Measurements from ENCODE around the gene GIMAP8. TPM values are rescaled to one million over a fixed set of nuclear protein-coding genes. Genes with fewer than 3 reads are reported as not detected.

Gene GIMAP8
- total RNA-seq, 1 donor from 2014 or later, result under 0.01 TPM

GRCh38 chr7:150511048-150511447, 60.6 kb downstream of the GIMAP8 start:
- no peak for FAIRE-seq
- Histone ChIP-seq H3K4me3 (ENCODE audit: low read depth, low read length) (no peak overlapping the region), H3K27me3 (ENCODE audit: control insufficient read depth, insufficient read depth, low read length) (no peaks in the 10 kb centered on the region), H3K36me3 (ENCODE audit: control insufficient read depth, insufficient read depth, low read length) (no peaks in the 10 kb centered on the region)
- no peak for TF ChIP-seq CTCF (IDR thresholded peaks at IDR 0.05; ENCODE audit: insufficient read depth, low read length, severe bottlenecking)
- DNase-seq (ENCODE audit: low read depth), result no peak

- FAIRE-seq (no peak), DNase-seq (ENCODE audit: low read depth) (no peak)
- Histone ChIP-seq H3K27me3 (ENCODE audit: control insufficient read depth, insufficient read depth, low read length) (no peaks in the 10 kb centered on the region), H3K36me3 (ENCODE audit: control insufficient read depth, insufficient read depth, low read length) (no peaks in the 10 kb centered on the region), H3K4me3 (ENCODE audit: low read depth, low read length) (no peak overlapping the region)
- TF ChIP-seq CTCF (IDR thresholded peaks at IDR 0.05; ENCODE audit: insufficient read depth, low read length, severe bottlenecking), result no peak
Measured at GRCh38 chr7:150513758-150514157, 63.3 kb downstream of the GIMAP8 start.

- Histone ChIP-seq H3K4me3 (ENCODE audit: low read depth, low read length) (no peak within 1 kb of the TSS), H3K36me3 (ENCODE audit: control insufficient read depth, insufficient read depth, low read length) (no peaks in the 10 kb centered on the region), H3K27me3 (ENCODE audit: control insufficient read depth, insufficient read depth, low read length) (no peaks in the 10 kb centered on the region)
- DNase-seq (ENCODE audit: low read depth) (no peak), FAIRE-seq (no peak)
- TF ChIP-seq CTCF (IDR thresholded peaks at IDR 0.05; ENCODE audit: insufficient read depth, low read length, severe bottlenecking), result no peak
Measured at GRCh38 chr7:150514748-150515222, 64.4 kb downstream of the GIMAP8 start, which contains the start of gene GIMAP7. GIMAP7 (plus strand) TSS chr7:150514872; CDS start chr7:150519975, 5,103 bp downstream.

GRCh38 chr7:150515248-150516147, 65.1 kb downstream of the GIMAP8 start:
- Histone ChIP-seq H3K36me3 (ENCODE audit: control insufficient read depth, insufficient read depth, low read length) (no peaks in the 10 kb centered on the region), H3K4me3 (ENCODE audit: low read depth, low read length) (no peak overlapping the region), H3K27me3 (ENCODE audit: control insufficient read depth, insufficient read depth, low read length) (no peaks in the 10 kb centered on the region)
- TF ChIP-seq CTCF (IDR thresholded peaks at IDR 0.05; ENCODE audit: insufficient read depth, low read length, severe bottlenecking), result no peak
- FAIRE-seq, result no peak
- DNase-seq (ENCODE audit: low read depth), result no peak

GRCh38 chr7:150516956-150517745, 66.7 kb downstream of the GIMAP8 start:
- no peak for TF ChIP-seq CTCF (IDR thresholded peaks at IDR 0.05; ENCODE audit: insufficient read depth, low read length, severe bottlenecking)
- DNase-seq (ENCODE audit: low read depth) (no peak), FAIRE-seq (no peak)
- Histone ChIP-seq H3K36me3 (ENCODE audit: control insufficient read depth, insufficient read depth, low read length) (no peaks in the 10 kb centered on the region), H3K4me3 (ENCODE audit: low read depth, low read length) (no peak overlapping the region), H3K27me3 (ENCODE audit: control insufficient read depth, insufficient read depth, low read length) (no peaks in the 10 kb centered on the region)
